Measurements from ENCODE around the gene SOX21.

Gene SOX21

GRCh38 chr13:94706843-94707399, 5.4 kb downstream of the SOX21 start:
- TF ChIP-seq, protein P1, sequence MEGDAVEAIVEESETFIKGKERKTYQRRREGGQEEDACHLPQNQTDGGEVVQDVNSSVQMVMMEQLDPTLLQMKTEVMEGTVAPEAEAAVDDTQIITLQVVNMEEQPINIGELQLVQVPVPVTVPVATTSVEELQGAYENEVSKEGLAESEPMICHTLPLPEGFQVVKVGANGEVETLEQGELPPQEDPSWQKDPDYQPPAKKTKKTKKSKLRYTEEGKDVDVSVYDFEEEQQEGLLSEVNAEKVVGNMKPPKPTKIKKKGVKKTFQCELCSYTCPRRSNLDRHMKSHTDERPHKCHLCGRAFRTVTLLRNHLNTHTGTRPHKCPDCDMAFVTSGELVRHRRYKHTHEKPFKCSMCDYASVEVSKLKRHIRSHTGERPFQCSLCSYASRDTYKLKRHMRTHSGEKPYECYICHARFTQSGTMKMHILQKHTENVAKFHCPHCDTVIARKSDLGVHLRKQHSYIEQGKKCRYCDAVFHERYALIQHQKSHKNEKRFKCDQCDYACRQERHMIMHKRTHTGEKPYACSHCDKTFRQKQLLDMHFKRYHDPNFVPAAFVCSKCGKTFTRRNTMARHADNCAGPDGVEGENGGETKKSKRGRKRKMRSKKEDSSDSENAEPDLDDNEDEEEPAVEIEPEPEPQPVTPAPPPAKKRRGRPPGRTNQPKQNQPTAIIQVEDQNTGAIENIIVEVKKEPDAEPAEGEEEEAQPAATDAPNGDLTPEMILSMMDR (IDR thresholded peaks at IDR 0.05): no peak

DNA sequence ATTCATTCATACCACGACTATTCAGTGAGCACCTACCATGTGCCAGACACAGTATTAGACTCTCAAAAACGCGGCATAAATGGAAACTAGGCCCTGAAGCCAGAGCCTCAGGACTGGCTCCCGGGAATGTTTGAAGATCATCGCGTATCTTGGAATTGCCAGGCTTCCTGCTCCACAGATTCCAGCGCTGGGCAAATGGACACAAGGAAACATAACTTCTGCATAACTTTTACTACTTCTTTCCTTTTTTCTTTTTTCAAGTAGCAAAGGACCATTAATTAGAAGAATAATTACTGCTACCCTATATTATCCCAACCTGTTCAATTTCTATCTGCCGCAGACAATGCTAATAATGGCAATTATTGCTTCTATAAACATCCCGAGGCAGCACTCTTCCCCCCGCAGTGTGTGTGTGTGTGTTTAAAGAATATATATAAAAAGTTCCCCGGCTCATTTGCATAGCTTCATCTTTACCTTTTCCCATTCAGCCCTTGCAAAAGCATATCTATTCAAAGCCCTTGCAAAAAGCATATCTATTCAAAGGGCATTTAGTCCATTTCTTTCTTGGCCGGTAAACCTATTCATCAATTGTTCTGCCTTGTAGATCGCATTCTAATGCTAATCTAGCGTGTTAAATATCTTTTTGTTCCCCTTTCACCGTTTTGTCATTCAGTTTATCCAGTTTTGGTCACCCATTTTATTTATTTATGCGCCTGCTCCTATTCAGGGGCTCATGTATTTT, 6.1 kb downstream of the SOX21 start:
- TF ChIP-seq, protein P1 (IDR thresholded peaks at IDR 0.05): no peak

DNA sequence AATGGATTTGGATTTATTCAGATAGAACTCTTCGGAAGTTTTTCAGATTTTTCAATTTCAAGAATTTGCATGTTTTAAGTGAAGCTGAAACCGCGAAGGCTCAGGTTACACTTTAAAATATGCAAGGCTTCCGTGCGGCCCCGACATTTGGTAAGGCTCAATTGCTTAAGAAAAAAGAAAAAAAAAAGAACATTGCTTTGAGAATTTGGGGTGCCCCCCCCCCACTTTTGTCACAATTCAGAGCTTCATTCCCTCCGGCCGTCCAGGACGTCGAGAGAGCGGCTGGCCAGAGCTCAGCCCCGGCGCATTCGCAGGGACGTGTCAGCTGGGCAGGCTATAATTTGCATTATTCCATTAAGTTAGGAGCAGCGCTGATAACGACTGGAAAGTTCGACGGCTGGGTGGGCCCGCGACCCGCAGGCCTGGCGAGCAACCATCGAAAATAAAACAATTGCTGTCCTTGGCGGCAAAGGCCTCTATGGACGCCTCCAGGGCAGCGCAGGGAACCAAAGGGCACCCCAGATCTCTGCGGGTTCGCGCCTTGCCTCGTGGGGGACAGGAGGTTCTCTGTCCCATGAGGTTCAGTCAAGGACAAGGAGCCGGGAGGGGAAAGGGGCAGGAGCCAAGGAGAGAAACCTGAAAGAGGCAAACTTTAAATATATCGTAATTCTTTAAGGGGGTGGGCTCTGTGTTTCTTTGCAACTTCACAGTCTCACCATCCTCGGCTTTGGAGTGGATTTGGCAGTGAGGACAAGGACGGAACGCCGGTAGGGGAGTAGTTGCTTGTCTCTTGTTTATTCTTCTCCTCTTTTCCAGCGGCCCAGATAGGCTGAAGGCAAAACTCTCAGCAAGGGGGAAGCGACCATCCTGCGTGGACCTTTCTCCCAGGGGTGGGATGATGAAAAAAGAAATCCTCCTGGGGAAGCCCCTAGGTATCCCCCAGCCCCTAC, 7.0 kb downstream of the SOX21 start:
- TF ChIP-seq, protein P1 (IDR thresholded peaks at IDR 0.05): no peak

DNA sequence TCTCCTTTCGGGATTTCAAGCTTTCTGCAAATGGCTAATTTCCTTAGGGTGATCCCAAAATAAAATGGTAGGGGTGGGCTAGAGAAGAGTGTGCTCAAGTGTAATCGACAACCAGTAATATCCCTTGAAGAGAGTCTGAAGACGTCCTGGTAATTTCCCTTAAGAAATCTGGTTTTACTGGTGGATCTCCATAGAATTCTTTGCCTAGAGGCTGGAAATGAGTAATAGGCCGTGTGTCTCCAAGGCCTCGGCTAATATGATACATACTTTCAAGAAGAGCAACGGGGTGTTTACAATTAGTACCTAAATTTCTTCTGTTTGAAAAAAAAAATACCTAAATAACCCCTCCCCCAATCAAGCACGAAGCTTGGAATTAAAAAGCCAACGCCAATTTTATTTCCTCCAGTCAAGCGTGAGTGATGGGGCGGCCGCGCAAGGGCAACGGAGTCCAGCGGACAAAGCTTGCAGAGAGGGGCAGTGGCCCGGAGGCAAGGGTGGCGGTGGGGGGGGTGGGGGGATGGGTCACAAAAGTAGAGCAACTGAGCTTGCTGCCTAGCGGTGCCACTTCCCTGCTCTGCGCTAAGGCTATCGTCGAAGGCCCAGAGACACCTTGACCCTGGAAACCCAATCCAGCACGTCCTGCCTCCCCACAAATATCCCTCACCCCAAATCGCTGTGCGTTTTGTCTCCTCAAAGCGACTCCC, 7.8 kb downstream of the SOX21 start:
- TF ChIP-seq, protein P1 (IDR thresholded peaks at IDR 0.05): no peak

- TF ChIP-seq, protein P1 (IDR thresholded peaks at IDR 0.05): no peak
These were observed 8.5 kb downstream of the SOX21 start for GRCh38 chr13:94703721-94704314.

GRCh38 chr13:94703271-94703670, 9.1 kb downstream of the SOX21 start:
- TF ChIP-seq, protein P1 (IDR thresholded peaks at IDR 0.05): no peak

Measured in LNCAP (cell line).